Calu3 (cell line): ENCODE results near the gene PLXNA4. TPM values are rescaled to one million over a fixed set of nuclear protein-coding genes. Genes with fewer than 3 reads are reported as not detected.

Source experiments
- BruUV-seq: library from RNA; stranded (reverse); fragments of 400-500 nt; replicated peaks from 2 replicates; lab custom pipeline; 2021; lab: Mats Ljungman, UMichigan
- CTCF ChIA-PET: fragments of 300-600 bp; sonication (Branson Sonifier 250); formaldehyde crosslinking; loops from one replicate; lab custom pipeline; 2022; ENCODE audit warnings: antibody characterized with exemption; lab: Charles Lee
- DNase-seq: peaks from one replicate; pipeline ENCODE4 v3.0.0; 2022
- H3K27ac Mint-ChIP-seq: one replicate; pipeline ENCODE4 v1.8.0; 2022; ENCODE audit warnings: mixed read lengths; ENCODE audit not compliant: unreplicated experiment
- H3K27me3 Mint-ChIP-seq: one replicate; pipeline ENCODE4 v1.8.0; 2022; ENCODE audit warnings: mixed read lengths; ENCODE audit not compliant: unreplicated experiment
- H3K36me3 Mint-ChIP-seq: one replicate; pipeline ENCODE4 v1.8.0; 2022; ENCODE audit warnings: mild to moderate bottlenecking, moderate library complexity, mixed read lengths; ENCODE audit not compliant: insufficient read depth, unreplicated experiment
- H3K4me1 Mint-ChIP-seq: one replicate; pipeline ENCODE4 v1.8.0; 2022; ENCODE audit warnings: mild to moderate bottlenecking, low read depth, mixed read lengths; ENCODE audit not compliant: unreplicated experiment
- H3K4me3 Mint-ChIP-seq: one replicate; pipeline ENCODE4 v1.8.0; 2022; ENCODE audit warnings: mild to moderate bottlenecking, low read depth, moderate library complexity, mixed read lengths; ENCODE audit not compliant: unreplicated experiment
- H3K9me3 Mint-ChIP-seq: one replicate; pipeline ENCODE4 v1.8.0; 2022; ENCODE audit warnings: low read depth, mixed read lengths; ENCODE audit not compliant: unreplicated experiment
- intact Hi-C: fragments of 100-400 bp; cut with micrococcal nuclease; formaldehyde crosslinking; loops from one replicate; pipeline ENCODE4 v1.10.0; 2022; ENCODE audit not compliant: unreplicated experiment
- total RNA-seq: library from RNA; stranded (reverse); gene quantifications from 2 replicates; pipeline ENCODE4 v1.2.3, GENCODE V29; 2022
- TF ChIP-seq, protein P1 (sequence below): fragments of 200-600 bp; IDR thresholded peaks from one replicate; pipeline ENCODE4 v1.8.0; 2022; ENCODE audit warnings: antibody characterized with exemption; ENCODE audit not compliant: unreplicated experiment

Gene PLXNA4
- total RNA-seq, 1 experiment from 2014 or later: not detected

GRCh38 chr7:132191418-132191817, 384.9 kb downstream of the PLXNA4 start:
- H3K4me1 Mint-ChIP-seq: no peaks in the 10 kb centered on the region
- intact Hi-C loops: no loop called here

DNA sequence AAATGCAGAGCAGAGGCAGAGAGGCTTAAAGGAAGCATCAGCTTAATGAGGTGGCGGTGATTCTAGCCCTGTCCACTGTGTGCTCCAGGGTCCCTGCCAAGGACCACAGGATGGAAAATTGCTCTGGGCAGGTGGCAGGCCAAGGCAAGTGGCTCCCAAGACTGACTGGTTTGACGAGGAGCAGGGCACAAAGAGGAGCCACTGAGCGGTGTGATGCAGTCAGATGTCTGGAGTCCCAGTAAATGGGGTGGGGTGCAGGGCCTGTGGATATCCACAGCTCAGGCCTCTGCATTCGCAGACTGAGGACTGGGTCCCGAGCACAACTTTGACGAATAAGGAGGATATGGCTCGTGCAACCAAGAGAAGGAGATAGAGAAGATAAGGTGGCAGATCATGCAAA, 385.6 kb downstream of the PLXNA4 start:
- no peaks in the 10 kb centered on the region for H3K4me1 Mint-ChIP-seq
- no peak overlapping the region for H3K4me3 Mint-ChIP-seq
- no TSS peak for BruUV-seq
- H3K36me3 Mint-ChIP-seq: no peaks in the 10 kb centered on the region
- intact Hi-C loops: no loop called here
- no peak for DNase-seq
- H3K27ac Mint-ChIP-seq: no peak overlapping the region
- CTCF ChIA-PET: no interaction called here
- H3K9me3 Mint-ChIP-seq: peaks cover 7% of the 10 kb centered on the region
- peaks cover 58% of the 10 kb centered on the region for H3K27me3 Mint-ChIP-seq
- TF ChIP-seq, protein P1, sequence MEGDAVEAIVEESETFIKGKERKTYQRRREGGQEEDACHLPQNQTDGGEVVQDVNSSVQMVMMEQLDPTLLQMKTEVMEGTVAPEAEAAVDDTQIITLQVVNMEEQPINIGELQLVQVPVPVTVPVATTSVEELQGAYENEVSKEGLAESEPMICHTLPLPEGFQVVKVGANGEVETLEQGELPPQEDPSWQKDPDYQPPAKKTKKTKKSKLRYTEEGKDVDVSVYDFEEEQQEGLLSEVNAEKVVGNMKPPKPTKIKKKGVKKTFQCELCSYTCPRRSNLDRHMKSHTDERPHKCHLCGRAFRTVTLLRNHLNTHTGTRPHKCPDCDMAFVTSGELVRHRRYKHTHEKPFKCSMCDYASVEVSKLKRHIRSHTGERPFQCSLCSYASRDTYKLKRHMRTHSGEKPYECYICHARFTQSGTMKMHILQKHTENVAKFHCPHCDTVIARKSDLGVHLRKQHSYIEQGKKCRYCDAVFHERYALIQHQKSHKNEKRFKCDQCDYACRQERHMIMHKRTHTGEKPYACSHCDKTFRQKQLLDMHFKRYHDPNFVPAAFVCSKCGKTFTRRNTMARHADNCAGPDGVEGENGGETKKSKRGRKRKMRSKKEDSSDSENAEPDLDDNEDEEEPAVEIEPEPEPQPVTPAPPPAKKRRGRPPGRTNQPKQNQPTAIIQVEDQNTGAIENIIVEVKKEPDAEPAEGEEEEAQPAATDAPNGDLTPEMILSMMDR: no peak

More at GRCh38 chr7:132191418-132191817, 384.9 kb downstream of the PLXNA4 start:
- H3K9me3 Mint-ChIP-seq: peaks cover 7% of the 10 kb centered on the region
- no peak for DNase-seq
- no peaks in the 10 kb centered on the region for H3K36me3 Mint-ChIP-seq
- no peak overlapping the region for H3K4me3 Mint-ChIP-seq
- H3K27ac Mint-ChIP-seq: no peak overlapping the region
- BruUV-seq: no TSS peak
- TF ChIP-seq, protein P1: no peak
- CTCF ChIA-PET: no interaction called here
- peaks cover 65% of the 10 kb centered on the region for H3K27me3 Mint-ChIP-seq

DNA sequence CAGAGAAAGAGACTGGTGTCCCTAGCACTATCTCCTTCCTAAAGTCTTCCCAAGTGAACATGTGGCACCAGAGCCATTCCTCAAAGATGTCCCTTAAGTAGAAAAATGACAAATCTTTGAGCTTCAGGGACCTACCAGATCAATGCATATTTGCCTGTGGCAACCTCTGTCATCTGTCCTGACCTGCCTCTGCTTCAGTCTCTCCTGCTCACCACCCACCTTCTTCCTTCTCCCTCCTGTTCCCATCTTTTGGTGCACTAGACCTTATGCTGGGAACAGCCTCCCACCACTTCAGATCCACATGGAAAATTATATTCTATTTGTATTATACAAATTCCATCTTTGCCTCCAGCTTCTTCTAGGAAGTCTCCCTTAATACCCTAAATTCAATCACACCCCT, 386.4 kb downstream of the PLXNA4 start:
- DNase-seq: no peak
- H3K27me3 Mint-ChIP-seq: peaks cover 51% of the 10 kb centered on the region
- no TSS peak for BruUV-seq
- intact Hi-C loops: no loop called here
- H3K4me1 Mint-ChIP-seq: no peaks in the 10 kb centered on the region
- no peaks in the 10 kb centered on the region for H3K36me3 Mint-ChIP-seq
- no peak overlapping the region for H3K4me3 Mint-ChIP-seq
- H3K9me3 Mint-ChIP-seq: peaks cover 7% of the 10 kb centered on the region
- H3K27ac Mint-ChIP-seq: no peak overlapping the region
- CTCF ChIA-PET: no interaction called here
- TF ChIP-seq, protein P1: no peak

- Mint-ChIP-seq H3K36me3 (no peaks in the 10 kb centered on the region), H3K27me3 (peaks cover 49% of the 10 kb centered on the region), H3K4me3 (no peak overlapping the region), H3K9me3 (peaks cover 7% of the 10 kb centered on the region), H3K4me1 (no peaks in the 10 kb centered on the region), H3K27ac (no peak overlapping the region)
- TF ChIP-seq, protein P1: no peak
- CTCF ChIA-PET: no interaction called here
- no TSS peak for BruUV-seq
- no peak for DNase-seq
- intact Hi-C loops: no loop called here
Measured at GRCh38 chr7:132187869-132188789, 388.1 kb downstream of the PLXNA4 start.
